GM23338 (cell line): ENCODE results near the gene CACNG8. TPM values are rescaled to one million over a fixed set of nuclear protein-coding genes. Genes with fewer than 3 reads are reported as not detected.

Experiments
- ATAC-seq: fragments of 200-7000 bp; cut with Tn5 transposase; 3 replicates; pipeline ENCODE4 v1.9.1; 2020
- DNase-seq: peaks from one replicate; pipeline ENCODE4 v3.0.0-alpha.2; 2015; ENCODE audit warnings: low spot score
- H2AFZ ChIP-seq: fragments of 200-600 bp; sonication (generic); 2 replicates; pipeline ENCODE4 v1.8.0; 2016; ENCODE audit warnings: antibody characterized with exemption, mild to moderate bottlenecking, moderate library complexity
- H3F3A ChIP-seq: fragments of 200-600 bp; sonication (generic); replicated peaks from 2 replicates; pipeline ENCODE4 v1.8.0; 2017; ENCODE audit warnings: antibody characterized with exemption, mixed run types, low read depth
- H3K27ac ChIP-seq: fragments of 200-600 bp; sonication (generic); 2 replicates; pipeline ENCODE4 v1.6.1; 2016; ENCODE audit warnings: low read depth
- H3K27me3 ChIP-seq: fragments of 200-600 bp; sonication (generic); 2 replicates; pipeline ENCODE4 v1.8.0; 2016; ENCODE audit warnings: mild to moderate bottlenecking, mixed run types, moderate library complexity; ENCODE audit not compliant: insufficient read depth
- H3K36me3 ChIP-seq: fragments of 200-600 bp; sonication (generic); 2 replicates; pipeline ENCODE4 v1.8.0; 2016; ENCODE audit warnings: mild to moderate bottlenecking; ENCODE audit not compliant: insufficient read depth
- H3K4me1 ChIP-seq: fragments of 200-600 bp; sonication (generic); 2 replicates; pipeline ENCODE4 v1.8.0; 2016; ENCODE audit warnings: mild to moderate bottlenecking, moderate library complexity; ENCODE audit not compliant: insufficient read depth
- H3K4me2 ChIP-seq: fragments of 200-600 bp; sonication (generic); 2 replicates; pipeline ENCODE4 v1.7.1; 2017; ENCODE audit warnings: mixed run types
- H3K4me3 ChIP-seq: fragments of 200-600 bp; sonication (generic); 2 replicates; pipeline ENCODE4 v1.6.1; 2016; ENCODE audit warnings: mixed run types
- H3K79me2 ChIP-seq: fragments of 200-600 bp; sonication (generic); replicated peaks from 2 replicates; pipeline ENCODE4 v1.8.0; 2017; ENCODE audit warnings: mild to moderate bottlenecking; ENCODE audit not compliant: insufficient read depth
- H3K9me2 ChIP-seq: fragments of 200-600 bp; sonication (generic); 2 replicates; pipeline ENCODE4 v1.8.0; 2017; ENCODE audit not compliant: insufficient read depth
- H4K20me1 ChIP-seq: fragments of 200-600 bp; sonication (generic); replicated peaks from 2 replicates; pipeline ENCODE4 v1.8.0; 2017; ENCODE audit warnings: mild to moderate bottlenecking; ENCODE audit not compliant: insufficient read depth
- H3K27ac Mint-ChIP-seq: 2 replicates; pipeline ENCODE4 v1.8.0; 2020; ENCODE audit warnings: inconsistent platforms, mild to moderate bottlenecking, moderate library complexity, mixed read lengths
- H3K27me3 Mint-ChIP-seq: 3 replicates; pipeline ENCODE4 v1.8.0; 2022; ENCODE audit warnings: low read depth, mild to moderate bottlenecking, moderate library complexity, mixed read lengths, inconsistent platforms; ENCODE audit not compliant: insufficient read depth, poor library complexity
- H3K36me3 Mint-ChIP-seq: 3 replicates; pipeline ENCODE4 v1.8.0; 2021; ENCODE audit warnings: low read depth, mild to moderate bottlenecking, inconsistent platforms, moderate library complexity, mixed read lengths
- H3K4me1 Mint-ChIP-seq: 3 replicates; pipeline ENCODE4 v1.8.0; 2020; ENCODE audit warnings: mild to moderate bottlenecking, inconsistent platforms, mixed read lengths
- H3K4me3 Mint-ChIP-seq: 3 replicates; pipeline ENCODE4 v1.8.0; 2021; ENCODE audit warnings: moderate library complexity, mild to moderate bottlenecking, inconsistent platforms, mixed read lengths
- H3K9me3 Mint-ChIP-seq: 3 replicates; pipeline ENCODE4 v1.8.0; 2020; ENCODE audit warnings: moderate library complexity, mild to moderate bottlenecking, inconsistent platforms, mixed read lengths
- CREB1 ChIP-seq: fragments of 250-450 bp; sonication (Bioruptor Pico); IDR thresholded peaks from 2 replicates; pipeline ENCODE4 v1.5.0; 2020; ENCODE audit warnings: low read depth, mild to moderate bottlenecking, moderate library complexity
- CTCF ChIP-seq, 2 experiments: fragments of 200-600 bp in 1 of 2; sonication (generic) in 1 of 2; conservative IDR thresholded peaks; 2 replicates each; pipeline versions ENCODE4 v1.5.1 to v1.6.1; 2016 to 2017; ENCODE audit warnings: antibody characterized with exemption in 2 of 2, low read depth in 2 of 2, mild to moderate bottlenecking in 2 of 2, moderate library complexity in 1 of 2
- ETS1 ChIP-seq: IDR thresholded peaks from 2 replicates; pipeline ENCODE4 v1.6.1; 2016; ENCODE audit warnings: antibody characterized with exemption
- EZH2 ChIP-seq: fragments of 200-600 bp; sonication (generic); IDR thresholded peaks from one replicate; pipeline ENCODE4 v1.8.0; 2017; ENCODE audit warnings: antibody characterized with exemption, mild to moderate bottlenecking, low read depth; ENCODE audit not compliant: unreplicated experiment
- EZH2phosphoT487 ChIP-seq: fragments of 200-600 bp; sonication (generic); IDR thresholded peaks from one replicate; pipeline ENCODE4 v1.8.1; 2018; ENCODE audit warnings: antibody characterized with exemption; ENCODE audit not compliant: unreplicated experiment
- NANOG ChIP-seq: IDR thresholded peaks from 2 replicates; pipeline ENCODE4 v1.6.1; 2016; ENCODE audit warnings: antibody characterized with exemption, borderline replicate concordance
- POLR2AphosphoS5 ChIP-seq: IDR thresholded peaks from 2 replicates; pipeline ENCODE4 v1.6.1; 2016; ENCODE audit warnings: antibody characterized with exemption, low read depth
- REST ChIP-seq: IDR thresholded peaks from one replicate; pipeline ENCODE4 v1.6.1; 2018; ENCODE audit warnings: antibody characterized with exemption; ENCODE audit not compliant: unreplicated experiment
- ZNF331 ChIP-seq: fragments of 250-450 bp; sonication (Bioruptor Pico); IDR thresholded peaks from 2 replicates; pipeline ENCODE4 v1.5.0; 2020; ENCODE audit warnings: low read depth, mild to moderate bottlenecking, moderate library complexity
- ZNF462 ChIP-seq: fragments of 250-450 bp; sonication (Bioruptor Pico); IDR thresholded peaks from 2 replicates; pipeline ENCODE4 v1.5.0; 2020; ENCODE audit warnings: mild to moderate bottlenecking, moderate library complexity
- polyA plus RNA-seq: library from polyadenylated mRNA; unstranded; fragments of >200 nt; fragmentation: Nextera tagmentation; extraction: Ambion mirVana; gene quantifications from 2 replicates; pipeline ENCODE4 v1.2.1, GENCODE V29; 2016
- total RNA-seq: library from RNA; depleted of rRNA; stranded (reverse); fragments of >200 nt; shearing (Covaris generic); gene quantifications from 2 replicates; pipeline ENCODE4 v1.2.3, GENCODE V29; 2014

Gene CACNG8
- total and polyA plus RNA-seq, 2 experiments from 2014 or later: 2.2 to 3.9 TPM

- TF ChIP-seq NANOG: no peak
- no peak for TF ChIP-seq POLR2AphosphoS5
- TF ChIP-seq REST: no peak
- no peak for TF ChIP-seq ETS1
- TF ChIP-seq CREB1 (CRISPR knock-in tag): no peak
- no peak for TF ChIP-seq ZNF331
Measured at GRCh38 chr19:53951436-53951835, 11.3 kb upstream of the CACNG8 start (continued).

GRCh38 chr19:53951947-53952346, 10.8 kb upstream of the CACNG8 start:
- no peak overlapping the region for H3K27ac Mint-ChIP-seq
- Histone ChIP-seq H3K9me2 (no peaks in the 10 kb centered on the region; the same call in 1 of the 2 replicates), H3F3A (peaks cover 7% of the 10 kb centered on the region; the same call in 1 of the 2 replicates), H3K27ac (no peak overlapping the region), H3K4me2 (no peak overlapping the region), H2AFZ (no peak overlapping the region), H3K4me3 (no peak overlapping the region), H3K79me2 (no peaks in the 10 kb centered on the region), H3K4me1 (peaks cover 31% of the 10 kb centered on the region), H3K27me3 (no peaks in the 10 kb centered on the region; the same call in 1 of the 2 replicates), H3K36me3 (no peaks in the 10 kb centered on the region), H4K20me1 (no peaks in the 10 kb centered on the region)
- ATAC-seq (no peak), DNase-seq (no peak)
- peaks cover 3% of the 10 kb centered on the region; the same call in 2 of the 3 replicates for H3K36me3 Mint-ChIP-seq
- H3K9me3 Mint-ChIP-seq: no peaks in the 10 kb centered on the region; the same call in 2 of the 3 replicates
- H3K27me3 Mint-ChIP-seq: peaks cover 12% of the 10 kb centered on the region
- no peak overlapping the region for H3K4me3 Mint-ChIP-seq
- peaks cover 37% of the 10 kb centered on the region for H3K4me1 Mint-ChIP-seq
- TF ChIP-seq ZNF462 (CRISPR knock-in tag): no peak
- TF ChIP-seq NANOG: no peak
- TF ChIP-seq ETS1: no peak
- TF ChIP-seq CTCF (conservative IDR thresholded peaks at IDR 0.05; ENCODE audit: low read depth in 2 of 2): no peak
- TF ChIP-seq EZH2phosphoT487: no peak
- no peak for TF ChIP-seq EZH2
